Limb (tissue), 2 donors: ENCODE results near the gene IER2.
"Not testable (repeated sequence)": the region's sequence is repeated elsewhere in the genome, so short reads cannot be mapped to it uniquely, and the experiment has no call there.

Source experiments
- DNase-seq, 2 donors: peaks; one replicate each; pipeline ENCODE4 v3.0.0-alpha.2; 2016; ENCODE audit errors: extremely low spot score in 2 of 2

Gene IER2

DNA sequence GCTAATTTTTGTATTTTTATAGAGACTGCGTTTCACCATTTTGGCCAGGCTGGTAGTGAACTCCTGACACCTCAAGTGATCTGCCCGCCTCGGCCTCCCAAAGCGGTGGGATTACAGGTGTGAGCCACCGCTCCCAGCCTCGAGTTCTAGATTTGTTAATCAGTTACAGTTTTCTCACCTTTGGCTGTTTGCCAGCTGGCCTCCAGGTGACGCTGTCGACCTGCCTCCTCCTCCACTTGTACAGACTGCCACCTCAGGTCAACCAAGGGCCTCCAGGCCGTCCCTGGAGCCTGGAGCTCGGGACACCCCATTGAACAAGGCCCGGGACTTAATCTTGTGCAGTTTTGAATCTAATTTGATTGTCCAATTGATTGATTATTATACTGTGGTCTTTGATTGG lies 45.5 kb downstream of the IER2 start:
- no peak for DNase-seq

DNA sequence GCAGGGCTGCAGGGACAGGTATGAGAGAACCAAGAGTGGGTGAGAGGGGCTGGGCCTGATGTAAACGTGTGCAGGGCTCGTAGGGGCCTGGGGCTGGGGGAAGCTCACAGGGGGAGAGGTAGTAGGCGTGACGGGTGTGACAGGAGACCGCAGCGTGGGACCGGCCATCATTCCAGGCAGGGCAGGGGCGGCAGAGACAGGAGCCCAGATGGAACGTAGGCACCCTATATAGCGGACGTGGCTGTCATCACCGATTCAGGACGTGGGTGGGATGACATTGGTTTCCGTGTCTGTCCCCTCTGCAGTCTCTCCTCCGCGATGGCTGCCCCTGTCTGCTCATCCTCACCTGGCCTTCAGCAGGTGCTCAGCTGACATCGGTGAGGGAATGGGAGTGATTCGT lies 48.4 kb downstream of the IER2 start:
- DNase-seq = no peak

- not testable (repeated sequence) for DNase-seq
These were observed 51.9 kb downstream of the IER2 start for GRCh38 chr19:13202112-13202511.
